GOT3 (cell line): ENCODE results near the gene EIF1AD.
A peak's percentile ranks its signal among the peaks of the same experiment; 100 is the strongest.

Experiments
- DNase-seq: peaks from one replicate; lab custom pipeline; 2025; ENCODE audit warnings: mixed read lengths; lab: John Stamatoyannopoulos, UW

EIF1AD gene

DNA sequence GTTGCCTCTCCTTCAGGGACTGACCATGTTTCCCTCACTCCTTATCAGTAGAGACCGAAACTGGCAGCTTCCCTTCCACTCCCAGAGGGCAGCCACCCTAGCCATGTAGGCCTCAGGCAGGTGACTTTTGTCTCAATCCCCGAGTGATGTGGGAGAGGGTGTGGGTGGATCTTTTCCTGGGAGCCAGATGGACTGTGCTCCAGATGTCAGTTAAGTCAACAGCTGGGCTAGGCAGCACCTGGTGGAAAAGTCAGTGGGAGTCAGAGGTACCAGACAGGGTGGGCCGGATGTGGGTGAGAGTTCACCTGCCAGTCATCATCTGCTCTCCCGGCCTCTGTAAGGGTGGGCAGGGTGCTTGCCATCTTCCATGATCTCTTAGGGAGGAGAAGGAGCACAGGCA is 2.2 kb upstream of the EIF1AD start:
- no peak for DNase-seq

DNA sequence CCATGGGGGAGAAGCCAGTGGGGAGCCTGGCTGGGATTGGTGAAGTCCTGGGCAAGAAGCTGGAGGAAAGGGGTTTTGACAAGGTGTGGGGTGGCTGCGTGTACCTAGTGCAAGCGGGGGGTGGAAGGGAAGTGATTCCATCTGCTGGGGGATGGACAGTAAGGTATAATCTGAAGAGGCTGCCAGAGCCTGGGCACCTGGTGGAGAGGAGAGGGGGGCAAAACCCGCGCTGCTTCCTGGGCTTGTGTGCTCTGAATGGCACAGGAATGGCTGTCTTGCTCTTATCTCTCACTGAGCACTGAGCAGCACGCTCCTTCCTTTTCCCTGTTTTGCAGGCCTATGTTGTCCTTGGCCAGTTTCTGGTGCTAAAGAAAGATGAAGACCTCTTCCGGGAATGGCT is 1.3 kb upstream of the EIF1AD start:
- no peak for DNase-seq

DNA sequence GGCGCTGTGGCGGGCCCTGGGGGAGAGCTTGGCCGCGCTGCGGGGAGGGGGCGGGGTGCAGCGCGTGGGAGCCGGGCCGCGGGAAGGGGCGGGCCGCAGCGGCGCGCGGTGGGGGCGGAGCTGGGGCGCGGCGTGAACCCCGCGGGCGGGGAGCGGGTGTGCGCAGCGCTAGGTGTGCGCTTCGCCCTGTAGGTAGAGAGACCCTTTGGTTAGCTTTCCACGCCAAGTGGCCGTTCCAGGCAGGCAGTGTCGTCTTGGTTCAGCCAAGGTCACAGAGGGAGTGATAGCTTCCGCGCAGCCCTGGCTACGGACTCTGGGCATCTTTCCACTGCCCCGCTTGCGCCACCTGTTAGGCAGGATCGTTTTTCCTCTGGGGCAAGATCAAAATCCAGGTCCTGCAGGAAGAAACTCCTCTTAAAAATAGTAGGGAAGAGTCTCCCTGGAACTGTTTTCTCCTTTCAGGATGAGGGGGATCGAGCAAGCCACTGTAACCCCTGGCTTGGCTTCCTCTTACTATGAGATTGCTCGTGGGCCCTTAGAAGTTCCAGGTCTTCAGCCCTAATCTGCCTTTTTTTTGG is 780 bp upstream of the EIF1AD start:
- no peak for DNase-seq

DNA sequence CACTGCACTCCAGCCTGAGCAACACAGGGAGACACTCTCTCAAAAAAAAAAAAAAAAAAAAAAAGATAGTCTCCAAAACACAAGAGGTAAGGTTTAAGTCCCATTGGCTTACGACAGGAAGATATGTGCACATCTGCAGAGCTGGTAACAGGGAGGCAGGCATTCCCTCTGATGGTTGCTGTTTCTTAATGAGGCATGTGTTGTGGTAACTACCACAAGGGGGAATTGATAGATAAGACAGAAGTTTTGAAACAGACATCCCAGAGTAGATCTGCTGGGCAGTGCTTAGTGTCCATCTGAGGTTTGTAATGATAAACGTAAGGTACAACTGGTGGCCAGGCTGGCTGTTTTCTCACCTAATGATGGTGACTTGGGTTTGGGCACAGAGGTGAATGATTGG is 4.7 kb downstream of the EIF1AD start:
- DNase-seq = no peak

DNA sequence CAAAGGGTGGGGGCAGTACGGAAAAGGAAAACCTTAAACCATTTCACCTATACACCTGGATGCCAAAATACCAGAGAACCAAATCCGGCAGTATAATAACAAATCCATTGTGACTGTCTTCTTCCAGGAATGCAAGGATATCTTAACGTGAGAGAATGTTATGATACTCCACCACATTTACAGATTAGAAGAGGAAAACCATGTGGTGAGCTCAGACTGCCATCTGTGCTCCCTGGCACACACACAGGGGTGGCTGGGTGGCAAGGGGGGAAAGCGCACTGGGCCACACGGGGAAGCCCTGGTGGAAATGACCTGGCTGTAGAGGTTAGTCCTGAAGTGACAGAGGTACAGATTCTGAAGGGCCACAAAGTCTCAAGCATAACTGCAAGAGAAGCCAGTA is 9.9 kb downstream of the EIF1AD start:
- DNase-seq = no peak

DNA sequence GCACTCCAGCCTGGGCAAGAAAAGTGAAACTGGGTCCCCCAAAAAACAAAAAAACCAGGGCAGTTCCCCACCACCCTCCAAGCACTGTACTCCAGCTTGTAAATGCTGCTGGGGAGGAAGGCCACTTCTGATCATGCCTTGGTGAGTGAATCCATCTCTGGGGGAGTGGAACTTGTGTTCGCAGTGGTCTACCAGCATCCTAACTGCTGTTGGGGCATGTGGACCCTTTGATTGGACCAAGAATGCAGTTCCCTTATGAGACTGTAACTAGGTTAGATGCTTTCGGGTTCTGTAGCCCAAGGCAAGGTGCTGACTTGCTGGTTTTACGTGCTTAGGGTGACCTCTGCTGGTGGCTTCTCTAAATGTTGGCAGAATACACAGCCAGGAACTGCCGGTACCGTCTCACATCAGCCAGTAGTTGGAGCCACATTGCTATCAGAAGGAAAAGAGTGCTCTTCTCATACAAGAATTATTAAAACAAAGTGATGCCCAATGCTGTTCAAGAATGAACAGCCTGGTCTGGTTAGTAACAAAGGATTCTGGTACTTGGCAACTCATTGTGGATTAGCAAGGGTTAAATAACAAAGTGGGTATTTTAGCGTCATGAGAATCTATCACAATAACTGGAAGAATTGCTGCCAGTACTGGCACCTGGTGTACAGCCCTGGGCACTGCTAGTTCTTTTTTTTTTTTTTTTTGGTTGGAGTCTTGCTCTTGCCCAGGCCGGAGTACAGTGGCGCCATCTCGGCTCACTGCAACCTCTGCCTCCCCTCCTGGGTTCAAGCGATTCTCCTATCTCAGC is 13.0 kb downstream of the EIF1AD start:
- DNase-seq = peak; percentile 39

DNA sequence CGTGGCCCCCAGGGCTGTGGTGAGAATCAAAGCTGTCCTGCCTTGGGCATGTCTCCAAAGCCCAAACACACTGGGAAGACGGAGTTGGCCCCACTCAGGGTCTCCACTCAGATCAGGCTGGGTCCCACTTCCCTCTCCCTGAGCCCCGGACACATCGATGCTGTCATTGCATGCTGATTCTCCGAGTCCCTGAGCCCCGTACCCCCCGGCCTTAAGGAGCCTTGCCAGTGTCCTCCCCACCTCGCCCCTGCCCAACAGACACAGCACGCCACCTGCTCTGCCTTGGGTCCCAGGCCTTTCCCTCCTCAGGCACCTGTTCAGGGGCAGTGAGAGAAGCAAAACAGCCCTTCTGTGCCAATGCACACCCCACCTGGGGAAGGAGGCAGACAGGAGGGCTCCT is 14.6 kb downstream of the EIF1AD start:
- no peak for DNase-seq

DNA sequence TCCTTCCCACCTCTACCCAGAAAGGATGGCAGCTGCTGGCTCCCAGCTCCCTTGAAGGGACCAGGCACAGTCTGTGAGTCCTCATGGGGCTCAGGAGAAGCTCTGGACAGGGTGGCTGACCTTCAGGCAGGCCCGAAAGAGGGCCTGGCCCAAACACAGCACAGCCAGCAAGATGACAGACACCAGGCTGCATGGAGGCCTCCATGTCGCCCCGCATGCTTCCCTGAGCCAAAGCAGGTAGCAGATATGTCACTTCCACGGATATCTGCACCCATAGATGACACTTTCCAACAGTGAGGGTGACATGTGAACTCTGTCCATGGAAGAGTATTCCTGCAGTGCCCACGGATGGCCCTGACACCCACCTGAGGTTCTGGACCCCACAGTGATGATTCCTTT is 18.4 kb downstream of the EIF1AD start:
- no peak for DNase-seq

DNA sequence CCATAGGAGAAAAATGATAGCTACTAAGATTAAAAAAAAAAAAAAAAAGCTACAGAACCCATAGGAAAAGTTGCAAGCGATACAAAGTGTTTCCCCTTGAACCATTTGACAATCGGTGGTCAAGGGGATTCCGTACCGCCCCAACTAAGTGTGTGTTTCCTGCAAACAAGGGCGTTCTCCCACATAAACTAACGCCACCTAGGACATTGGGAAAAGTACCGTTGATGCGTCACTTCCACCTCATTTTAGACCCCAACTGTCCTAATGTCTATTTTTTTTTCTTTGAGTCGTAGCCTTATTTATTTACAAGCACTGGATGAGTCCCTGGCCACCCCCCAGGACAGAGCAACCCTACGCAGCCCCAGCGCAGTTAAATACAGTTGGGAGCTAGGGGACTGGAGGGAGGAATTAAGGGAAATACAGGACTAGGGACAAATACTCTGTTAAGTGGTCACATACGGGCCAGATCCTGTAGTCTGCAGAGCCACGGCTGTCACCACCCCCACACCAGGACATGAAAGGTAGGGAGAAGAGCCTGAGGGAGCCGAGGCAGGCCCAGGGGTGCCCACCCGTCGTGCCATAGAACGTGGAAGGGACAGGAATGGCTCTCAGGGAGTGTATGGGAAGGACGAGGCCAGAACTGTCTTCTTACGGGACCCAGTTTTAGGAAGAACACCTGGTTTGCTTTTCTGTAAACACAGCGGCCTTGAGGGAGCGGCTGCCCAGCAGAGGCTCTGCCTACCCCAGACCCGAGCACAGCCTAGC is 19.0 kb downstream of the EIF1AD start:
- no peak for DNase-seq

DNA sequence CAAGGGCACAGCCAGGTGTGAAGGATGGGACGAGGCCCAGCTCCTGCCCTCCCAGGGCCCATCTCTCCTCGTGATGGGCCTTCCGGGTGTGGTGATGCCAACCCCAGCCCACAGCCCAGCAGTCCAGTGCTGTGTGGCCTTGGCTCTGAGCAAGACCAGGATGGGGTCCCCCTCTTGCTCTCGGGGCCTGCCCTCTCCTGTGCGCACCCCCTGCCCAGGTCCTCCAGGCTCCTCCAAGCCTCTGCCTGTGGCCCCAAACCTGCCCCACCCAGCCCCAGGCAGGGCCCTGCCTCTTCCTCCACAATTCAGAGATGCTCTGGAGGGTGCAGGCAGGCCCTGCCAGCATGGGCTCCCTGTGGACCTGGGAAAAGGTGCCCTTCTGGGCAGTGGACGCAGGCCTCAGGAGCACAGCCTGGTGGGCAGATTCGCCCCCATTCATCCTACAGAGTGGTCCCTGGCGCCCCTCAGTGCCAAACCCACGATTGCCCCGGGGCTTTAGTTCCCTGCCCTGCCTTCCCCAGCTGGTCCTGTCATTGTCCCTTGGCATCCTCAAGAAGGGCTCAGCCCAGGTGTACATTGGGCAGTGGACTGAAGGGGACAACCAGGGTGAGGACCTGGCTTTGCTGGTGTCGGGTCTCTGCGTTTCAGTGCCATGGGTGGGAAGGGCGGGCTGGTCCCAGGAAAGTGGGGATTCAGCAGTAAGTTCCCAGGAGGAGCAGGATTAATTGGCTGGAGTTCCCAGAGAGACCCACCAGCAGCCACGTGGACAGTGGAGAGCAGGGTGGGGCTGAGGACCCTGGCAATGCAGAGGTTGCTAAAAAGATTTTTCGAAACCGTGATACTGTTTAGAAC is 19.8 kb downstream of the EIF1AD start:
- DNase-seq = no peak

DNA sequence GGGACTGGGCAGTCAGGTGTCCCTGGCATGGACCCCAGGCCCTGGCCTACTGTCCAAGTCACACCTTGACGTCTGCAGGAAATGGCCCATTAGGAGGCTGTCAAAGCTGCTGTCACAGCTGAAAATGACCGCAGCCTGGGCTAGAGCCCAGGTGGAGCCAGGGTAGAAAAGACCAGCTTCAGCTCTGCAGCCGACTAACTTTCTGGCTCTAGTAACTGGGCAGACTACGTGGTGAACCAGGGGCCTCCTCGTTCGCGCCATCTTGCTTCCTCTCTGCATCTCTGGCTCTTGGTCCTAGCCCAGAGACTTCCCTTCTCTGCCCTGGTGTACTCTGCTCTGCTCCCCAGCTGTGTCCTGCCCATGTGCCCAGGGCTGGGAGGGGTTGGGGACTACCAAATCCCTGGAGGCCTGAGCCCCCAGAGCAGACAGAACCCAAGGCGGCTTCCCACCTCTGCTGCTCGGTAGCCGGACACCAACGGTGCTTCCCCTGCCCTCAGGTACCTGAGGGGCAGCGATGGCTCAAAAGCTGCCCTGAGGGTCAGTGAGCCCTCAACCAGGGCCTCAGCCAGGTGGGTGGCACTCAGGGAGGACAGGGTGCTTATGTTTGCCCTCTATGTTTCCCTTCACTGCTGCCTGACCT is 20.7 kb downstream of the EIF1AD start:
- no peak for DNase-seq

DNA sequence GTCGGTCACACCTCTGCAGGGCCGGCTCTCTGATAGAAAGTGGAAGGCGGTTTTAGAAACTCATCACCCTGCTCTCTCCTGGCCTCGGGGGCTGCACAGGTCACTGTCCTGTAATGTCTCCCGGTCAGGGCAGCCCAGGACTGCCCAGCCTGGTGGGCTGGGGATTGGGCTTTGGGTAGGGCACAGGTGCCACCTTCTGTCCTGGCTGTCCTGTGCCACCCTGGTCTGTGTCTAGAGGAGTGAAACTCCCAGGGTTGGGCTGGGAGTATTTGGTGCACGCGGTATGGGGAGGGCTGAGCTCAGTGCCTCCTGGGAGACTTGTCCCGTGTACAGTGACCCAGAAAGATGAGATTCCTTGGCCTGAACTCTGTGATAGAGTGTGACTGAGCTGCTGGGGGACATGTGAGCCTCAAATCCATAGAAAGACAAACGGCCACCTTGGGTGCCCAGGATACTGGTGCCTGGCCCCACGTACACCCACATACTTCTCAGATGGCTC is 22.6 kb downstream of the EIF1AD start:
- DNase-seq = no peak

DNA sequence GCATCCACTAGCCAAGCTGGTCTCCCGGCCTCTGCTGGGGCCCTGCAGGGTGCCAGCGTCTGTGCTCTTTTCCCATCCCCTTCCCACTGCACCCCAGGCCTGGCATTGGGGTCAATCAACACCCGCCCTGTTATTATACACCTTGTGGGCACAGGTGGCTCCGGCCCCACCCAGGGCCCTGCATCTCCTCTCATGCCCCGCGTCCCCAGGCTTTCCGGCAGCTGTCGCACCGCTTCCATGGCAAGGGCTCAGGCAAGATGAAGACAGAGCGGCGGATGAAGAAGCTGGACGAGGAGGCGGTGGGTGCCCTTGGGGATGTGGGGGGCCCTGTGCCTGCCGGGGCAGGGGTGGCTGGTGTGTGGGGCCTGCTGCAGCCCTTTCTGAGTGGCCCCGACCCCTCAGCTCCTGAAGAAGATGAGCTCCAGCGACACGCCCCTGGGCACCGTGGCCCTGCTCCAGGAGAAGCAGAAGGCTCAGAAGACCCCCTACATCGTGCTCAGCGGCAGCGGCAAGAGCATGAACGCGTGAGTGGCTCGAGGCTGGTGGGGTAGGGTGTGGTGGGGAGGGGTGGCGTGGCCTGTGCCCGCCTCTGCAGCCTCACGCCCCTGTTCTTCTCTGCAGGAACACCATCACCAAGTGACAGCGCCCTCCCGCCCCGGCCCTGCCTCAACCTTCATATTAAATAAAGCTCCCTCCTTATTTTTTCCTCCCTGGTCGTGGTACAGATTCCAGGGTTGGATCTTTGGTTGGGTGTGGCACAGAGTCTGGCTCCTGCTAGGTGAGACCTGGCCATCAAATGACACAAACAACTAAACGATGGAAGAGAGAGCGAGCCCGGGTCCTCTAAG is 23.3 kb downstream of the EIF1AD start:
- DNase-seq = no peak

DNA sequence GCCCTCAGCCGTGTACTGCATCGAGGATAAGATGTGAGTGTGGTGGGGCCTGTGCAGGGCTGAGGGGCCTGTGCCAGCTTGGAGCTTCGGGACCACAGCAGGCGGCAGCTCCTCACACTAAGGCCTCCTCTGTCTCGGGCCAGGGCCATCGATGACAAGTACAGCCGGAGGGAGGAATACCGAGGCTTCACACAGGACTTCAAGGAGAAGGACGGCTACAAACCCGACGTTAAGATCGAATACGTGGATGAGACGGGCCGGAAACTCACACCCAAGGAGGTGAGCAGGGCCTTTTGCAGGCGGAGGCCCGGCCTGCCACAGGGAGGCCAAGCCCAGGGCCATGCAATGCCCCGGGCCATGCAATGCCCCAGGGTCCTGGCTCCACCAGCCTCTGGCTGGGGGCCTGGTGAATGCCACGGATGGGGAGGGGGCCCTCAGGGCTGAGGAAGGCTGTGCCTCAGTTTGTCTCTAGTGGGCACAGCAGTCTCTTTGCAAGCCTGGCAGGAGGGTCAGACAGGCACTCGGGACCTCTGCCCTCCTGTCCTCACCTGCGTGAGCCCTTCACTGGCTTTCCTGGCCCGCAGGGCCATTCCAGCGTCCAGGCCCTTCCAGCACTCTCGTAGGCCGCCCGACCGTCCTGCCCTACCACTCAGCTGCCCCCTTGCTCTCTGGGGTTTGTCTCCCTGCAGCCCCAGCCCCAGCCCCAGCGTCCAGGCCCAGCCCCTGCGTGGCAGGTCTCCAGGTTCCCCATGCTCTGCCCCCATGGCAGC is 24.2 kb downstream of the EIF1AD start:
- no peak for DNase-seq

DNA sequence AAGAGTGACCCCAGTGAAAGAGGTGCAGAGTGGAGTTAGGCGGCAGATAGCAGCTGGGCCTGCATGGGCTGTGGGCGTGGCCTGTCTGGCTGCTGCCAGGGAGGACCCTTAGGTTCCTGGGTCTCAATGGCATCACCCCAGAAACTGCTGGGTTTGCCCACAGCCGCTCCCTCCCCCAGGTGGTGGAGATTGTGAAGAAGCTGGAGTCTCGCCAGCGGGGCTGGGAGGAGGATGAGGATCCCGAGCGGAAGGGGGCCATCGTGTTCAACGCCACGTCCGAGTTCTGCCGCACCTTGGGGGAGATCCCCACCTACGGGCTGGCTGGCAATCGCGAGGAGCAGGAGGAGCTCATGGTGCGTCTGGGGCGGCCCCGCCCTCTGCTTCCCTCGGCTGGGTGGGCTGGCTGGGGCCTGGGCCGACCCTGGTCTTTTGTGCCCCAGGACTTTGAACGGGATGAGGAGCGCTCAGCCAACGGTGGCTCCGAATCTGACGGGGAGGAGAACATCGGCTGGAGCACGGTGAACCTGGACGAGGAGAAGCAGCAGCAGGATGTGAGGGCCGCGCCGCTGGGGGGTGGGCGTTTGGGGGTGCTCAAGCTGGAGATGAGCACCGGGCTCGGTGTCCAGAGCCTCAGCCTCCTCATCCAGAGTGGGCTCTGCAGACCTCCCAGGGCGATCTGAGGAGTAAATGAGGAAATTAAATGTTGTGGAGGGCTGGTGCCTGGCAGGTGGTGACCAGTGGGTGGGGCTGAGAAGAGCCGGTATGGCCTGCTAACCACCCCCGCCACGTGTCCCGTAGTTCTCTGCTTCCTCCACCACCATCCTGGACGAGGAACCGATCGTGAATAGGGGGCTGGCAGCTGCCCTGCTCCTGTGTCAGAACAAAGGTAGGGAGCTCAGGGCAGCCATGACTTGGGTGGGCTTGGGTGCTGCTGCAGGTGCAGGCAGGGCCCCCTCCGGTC is 25.5 kb downstream of the EIF1AD start:
- DNase-seq = no peak

DNA sequence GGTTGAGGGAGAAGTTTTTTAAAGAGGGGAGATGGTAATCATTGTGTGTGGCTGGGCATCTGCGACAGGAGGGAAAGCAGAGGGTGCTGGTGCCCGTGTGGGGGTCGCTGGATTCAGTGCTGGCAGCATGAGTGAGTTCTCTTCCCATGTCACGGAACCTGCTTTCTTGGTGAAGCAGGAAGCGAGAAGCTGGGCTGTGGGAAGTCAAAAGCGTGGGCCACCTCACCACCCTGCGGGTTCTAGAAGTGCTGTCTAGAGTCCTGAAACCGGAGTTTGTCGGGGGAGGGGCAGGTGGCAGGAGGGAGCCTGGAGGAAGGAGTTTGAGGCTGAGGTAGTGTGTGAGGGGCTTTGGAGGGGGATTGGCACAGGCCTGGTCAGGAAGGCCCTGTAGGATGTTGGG is 26.2 kb downstream of the EIF1AD start:
- no peak for DNase-seq

DNA sequence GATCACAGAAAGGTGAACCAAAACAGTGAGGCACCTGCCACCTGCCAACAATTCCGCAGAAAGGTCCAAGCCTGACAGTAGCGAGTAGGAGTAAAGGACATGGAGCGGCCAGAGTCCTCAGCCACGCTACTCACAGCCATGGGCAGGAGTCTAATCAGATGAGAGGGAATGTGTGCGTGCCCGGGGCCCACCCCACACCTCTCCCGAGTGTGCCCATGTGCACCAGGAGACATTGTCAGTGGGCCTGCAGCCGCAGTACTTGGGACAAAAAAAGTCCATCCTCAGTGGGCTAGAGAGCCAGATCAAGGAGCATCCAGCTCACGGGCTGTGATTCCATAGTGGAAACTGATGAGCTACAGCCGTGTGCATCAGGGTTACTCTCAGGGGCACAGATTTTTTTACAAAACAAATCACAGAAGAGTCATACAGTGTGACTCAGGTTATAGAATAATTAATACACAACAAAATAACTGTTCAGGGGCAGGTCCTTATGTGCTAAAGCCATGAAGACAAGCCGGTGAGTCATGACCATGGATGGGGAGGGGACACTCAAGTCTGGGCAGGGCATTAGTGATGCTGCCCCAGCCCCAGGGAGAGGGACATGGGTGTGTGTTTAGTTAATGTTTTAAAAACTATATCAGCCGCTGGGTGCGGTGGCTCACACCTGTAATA is 28.4 kb downstream of the EIF1AD start:
- DNase-seq = no peak

DNA sequence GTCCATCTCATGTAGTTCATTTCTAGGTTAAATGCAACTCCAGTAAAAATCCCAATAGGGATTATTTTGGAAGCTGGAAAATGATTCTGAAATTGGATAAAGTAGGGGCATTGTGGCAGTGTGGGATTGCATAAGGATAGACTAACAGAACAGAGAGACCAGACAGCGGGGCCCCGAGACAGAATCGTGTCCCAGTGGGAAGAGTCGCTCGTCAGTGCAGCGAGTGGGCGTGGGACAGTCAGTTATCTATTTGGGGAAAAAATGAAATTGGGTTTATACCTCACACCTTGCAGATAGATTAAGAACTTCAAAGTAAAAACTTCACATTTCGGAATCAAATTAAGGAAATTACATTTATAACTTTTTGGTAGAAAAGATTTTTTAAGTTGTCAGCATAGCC is 29.8 kb downstream of the EIF1AD start:
- DNase-seq = no peak
